Muscle layer of duodenum (tissue), 2 donors: ENCODE results near the gene DUSP5.

ENCODE experiments used
- H3K27ac ChIP-seq: one replicate; pipeline ENCODE4 v1.7.0; 2013; ENCODE audit warnings: mild to moderate bottlenecking, low read length
- H3K27me3 ChIP-seq: one replicate; pipeline ENCODE4 v1.7.0; 2013; ENCODE audit warnings: low read depth, mild to moderate bottlenecking, control low read depth, low read length
- H3K36me3 ChIP-seq, 2 donors: one replicate each; pipeline ENCODE4 v1.7.0; 2013; ENCODE audit warnings: low read length in 2 of 2, control low read depth in 1 of 2, mild to moderate bottlenecking in 1 of 2; ENCODE audit not compliant: insufficient read depth in 2 of 2, control insufficient read depth in 1 of 2
- H3K4me1 ChIP-seq, 2 donors: one replicate each; pipeline ENCODE4 v1.7.0; 2013; ENCODE audit warnings: low read length in 2 of 2, mild to moderate bottlenecking in 2 of 2, control low read depth in 1 of 2, moderate library complexity in 1 of 2; ENCODE audit not compliant: insufficient read depth in 2 of 2, control insufficient read depth in 1 of 2
- H3K4me3 ChIP-seq, 2 donors: one replicate each; pipeline ENCODE4 v1.7.0; 2013; ENCODE audit warnings: low read length in 2 of 2, low read depth in 1 of 2, mild to moderate bottlenecking in 1 of 2
- H3K9me3 ChIP-seq, 2 donors: one replicate each; pipeline ENCODE4 v1.7.0; 2013; ENCODE audit warnings: low read length in 2 of 2, control low read depth in 1 of 2, mild to moderate bottlenecking in 1 of 2; ENCODE audit not compliant: control insufficient read depth in 1 of 2
- donor health status: healthy.

DUSP5 gene

DNA sequence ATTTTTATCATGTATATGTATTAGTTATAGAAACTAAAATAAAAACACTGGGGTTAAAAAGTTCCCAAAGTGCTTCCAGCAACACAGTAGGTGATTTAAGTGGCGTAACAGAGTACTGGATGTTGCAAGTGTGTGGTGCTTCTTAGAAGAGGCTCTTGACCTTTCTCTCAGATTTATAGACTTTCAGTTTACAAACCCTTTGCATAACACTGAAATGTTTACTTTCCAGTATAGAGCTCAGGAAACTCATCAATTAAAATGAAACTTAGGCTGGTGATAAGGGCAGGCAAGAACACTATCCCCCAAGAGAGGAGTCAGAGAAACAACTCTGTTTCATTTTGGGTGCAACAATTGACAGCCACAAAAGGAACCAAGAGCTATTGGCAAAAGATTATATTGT, 42.3 kb downstream of the DUSP5 start:
- no peak overlapping the region for H3K27ac ChIP-seq
- no peaks in the 10 kb centered on the region for H3K4me1 ChIP-seq
- no peaks in the 10 kb centered on the region for H3K9me3 ChIP-seq
- no peaks in the 10 kb centered on the region for H3K27me3 ChIP-seq
- no peak overlapping the region for H3K4me3 ChIP-seq
- H3K36me3 ChIP-seq: no peaks in the 10 kb centered on the region

DNA sequence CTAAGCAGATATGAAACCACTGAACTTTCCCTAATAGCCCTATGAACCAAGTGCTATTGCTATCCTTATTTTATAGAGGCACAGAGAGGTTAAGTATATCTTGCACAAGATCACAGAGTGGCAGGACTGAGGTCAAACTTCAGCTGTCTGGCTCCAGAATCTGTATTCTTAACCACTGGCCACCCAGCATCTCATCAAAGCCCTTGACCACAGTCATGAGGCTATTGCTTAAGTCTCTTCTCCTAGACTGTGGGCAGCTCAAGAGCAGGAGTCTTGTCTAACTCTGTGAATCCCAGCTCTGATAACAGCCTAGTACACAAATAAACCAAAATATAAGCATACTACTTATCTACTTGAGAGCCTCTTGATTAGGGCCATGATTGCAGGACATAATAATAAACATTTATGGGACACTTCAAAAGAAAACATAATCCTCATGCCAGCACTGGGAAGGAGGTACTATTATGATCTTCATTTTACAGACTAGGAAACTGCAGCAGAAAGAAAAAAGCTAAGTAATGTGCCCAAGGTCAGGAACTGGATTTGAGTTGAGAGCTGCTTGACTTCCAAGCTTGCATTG, 47.3 kb downstream of the DUSP5 start:
- Histone ChIP-seq H3K36me3 (no peaks in the 10 kb centered on the region), H3K4me3 (no peak overlapping the region), H3K27me3 (no peaks in the 10 kb centered on the region), H3K9me3 (no peaks in the 10 kb centered on the region), H3K27ac (no peak overlapping the region), H3K4me1 (no peaks in the 10 kb centered on the region)

DNA sequence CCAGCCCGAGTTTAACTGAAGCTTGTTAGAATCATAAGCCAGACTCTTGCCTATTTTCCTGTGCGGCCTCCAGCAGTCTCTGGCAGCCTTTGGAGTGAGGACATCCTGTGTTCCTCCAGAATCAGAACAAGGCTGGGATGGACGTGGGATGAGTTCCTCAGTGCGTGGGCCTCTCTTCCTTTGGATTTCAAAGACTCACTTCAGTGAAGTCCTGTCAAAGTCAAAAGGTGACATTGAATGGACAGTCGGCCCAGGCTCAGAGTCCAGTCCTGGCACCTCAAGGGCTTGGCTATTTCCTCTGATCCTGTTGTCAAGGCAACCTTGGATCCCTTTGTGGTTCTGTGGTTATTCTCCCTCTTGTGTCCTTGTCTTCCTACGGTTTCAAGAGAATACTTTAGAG, 48.4 kb downstream of the DUSP5 start:
- no peak overlapping the region for H3K27ac ChIP-seq
- no peak overlapping the region for H3K4me3 ChIP-seq

DNA sequence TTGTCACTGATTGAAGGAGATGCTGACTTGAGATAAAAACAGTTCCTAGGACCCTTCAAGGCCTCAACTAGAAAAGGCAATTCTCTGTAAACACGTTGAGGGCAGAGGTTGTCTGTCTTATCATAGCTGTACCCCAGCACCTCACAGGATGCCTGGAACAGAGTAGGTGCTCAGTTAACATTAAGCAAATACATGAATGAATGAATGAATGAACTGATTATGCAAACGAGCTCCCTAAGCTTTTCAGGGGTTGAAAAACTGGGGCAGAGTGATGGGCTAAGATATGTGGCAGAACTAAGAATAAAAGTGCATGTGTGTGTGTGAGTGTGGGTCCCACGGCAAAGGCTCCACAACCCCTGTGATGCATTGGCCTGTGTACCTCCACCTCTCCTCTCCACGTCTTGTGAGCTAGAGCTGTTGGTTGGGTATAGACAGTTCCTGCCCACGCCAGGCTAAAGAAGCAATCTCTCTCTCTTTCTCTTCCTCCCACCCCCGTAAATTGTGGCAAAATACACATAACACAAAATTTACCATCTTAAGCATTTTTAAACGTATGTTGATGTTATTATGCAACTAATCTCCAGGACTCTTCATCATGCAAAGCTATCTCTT, 48.9 kb downstream of the DUSP5 start:
- Histone ChIP-seq H3K4me3 (no peak overlapping the region), H3K36me3 (no peaks in the 10 kb centered on the region), H3K4me1 (no peaks in the 10 kb centered on the region), H3K9me3 (no peaks in the 10 kb centered on the region), H3K27me3 (no peaks in the 10 kb centered on the region), H3K27ac (no peak overlapping the region)

More for the DNA sequence above, 48.4 kb downstream of the DUSP5 start:
- H3K4me1 ChIP-seq: no peaks in the 10 kb centered on the region
- no peaks in the 10 kb centered on the region for H3K9me3 ChIP-seq
- H3K27me3 ChIP-seq: no peaks in the 10 kb centered on the region
- H3K36me3 ChIP-seq: no peaks in the 10 kb centered on the region

DNA sequence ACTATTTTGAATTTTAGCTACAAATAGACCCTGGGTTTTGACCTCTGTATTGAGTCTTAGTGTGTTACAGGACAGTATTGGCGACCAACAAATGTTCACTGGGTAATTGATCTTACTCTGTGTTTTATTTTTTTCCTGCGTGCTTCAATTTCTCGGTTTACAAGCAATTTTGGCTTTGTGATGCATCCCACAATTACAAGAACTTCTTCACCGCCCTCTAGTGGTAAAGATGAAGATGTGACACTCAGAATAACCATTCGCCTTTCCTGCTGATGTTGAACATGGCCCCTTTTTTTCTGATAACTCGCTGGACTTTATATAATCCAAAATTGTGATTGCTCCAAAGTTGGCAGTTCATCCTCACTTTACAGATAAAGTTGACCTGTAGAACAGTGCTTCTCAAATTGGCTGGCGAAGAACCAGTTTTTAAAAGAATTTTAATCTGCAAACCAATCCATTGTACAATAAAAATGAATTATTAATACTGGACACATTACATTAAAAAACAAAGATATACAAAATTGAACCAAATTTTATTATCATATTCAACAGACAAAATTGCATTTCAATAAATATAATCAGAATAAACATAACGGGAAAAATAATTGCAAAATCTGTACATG, 49.5 kb downstream of the DUSP5 start:
- Histone ChIP-seq H3K36me3 (no peaks in the 10 kb centered on the region), H3K27me3 (no peaks in the 10 kb centered on the region), H3K4me3 (no peak overlapping the region), H3K27ac (no peak overlapping the region), H3K4me1 (no peaks in the 10 kb centered on the region), H3K9me3 (no peaks in the 10 kb centered on the region)

DNA sequence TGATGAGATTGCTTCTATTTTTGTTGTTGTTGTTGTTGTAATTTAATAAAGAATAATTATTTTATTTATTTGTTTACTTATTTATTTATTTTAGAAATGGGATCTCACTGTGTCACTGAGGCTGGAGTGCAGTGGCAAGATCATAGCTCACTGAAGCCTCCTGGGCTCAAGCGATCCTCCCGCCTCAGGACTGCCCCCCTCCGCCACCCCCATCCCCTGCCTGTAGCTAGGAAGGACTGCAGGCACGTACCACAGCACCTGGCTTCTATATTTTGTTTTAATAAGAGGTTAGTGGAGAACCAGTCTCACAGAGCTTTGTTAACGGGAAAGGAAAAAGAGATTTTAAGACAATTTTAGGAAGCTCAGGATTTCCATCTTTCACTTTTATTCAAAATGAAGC, 50.3 kb downstream of the DUSP5 start:
- Histone ChIP-seq H3K4me1 (no peaks in the 10 kb centered on the region), H3K27ac (no peak overlapping the region), H3K36me3 (no peaks in the 10 kb centered on the region), H3K9me3 (no peaks in the 10 kb centered on the region), H3K27me3 (no peaks in the 10 kb centered on the region), H3K4me3 (no peak overlapping the region)

DNA sequence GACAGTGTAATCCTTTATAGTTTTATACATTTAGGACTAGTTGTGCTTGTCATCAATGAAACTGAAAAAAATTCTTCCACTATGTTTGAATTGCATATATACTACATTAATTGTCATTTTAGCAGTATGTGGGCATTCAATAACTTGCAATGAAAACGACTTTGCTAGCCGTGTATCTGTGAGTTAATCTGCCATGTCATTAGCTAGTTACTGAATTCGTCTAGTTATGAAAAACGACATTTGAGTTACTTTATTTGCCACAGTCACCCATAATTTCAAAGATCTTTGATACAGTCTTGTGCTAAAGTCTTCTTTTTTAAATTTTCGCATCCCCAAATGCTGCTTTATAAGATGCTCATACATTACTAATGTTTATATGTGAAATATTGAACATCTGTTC, 51.5 kb downstream of the DUSP5 start:
- no peaks in the 10 kb centered on the region for H3K4me1 ChIP-seq
- H3K27ac ChIP-seq: no peak overlapping the region
- H3K36me3 ChIP-seq: no peaks in the 10 kb centered on the region
- H3K9me3 ChIP-seq: no peaks in the 10 kb centered on the region
- H3K27me3 ChIP-seq: no peaks in the 10 kb centered on the region
- H3K4me3 ChIP-seq: no peak overlapping the region

DNA sequence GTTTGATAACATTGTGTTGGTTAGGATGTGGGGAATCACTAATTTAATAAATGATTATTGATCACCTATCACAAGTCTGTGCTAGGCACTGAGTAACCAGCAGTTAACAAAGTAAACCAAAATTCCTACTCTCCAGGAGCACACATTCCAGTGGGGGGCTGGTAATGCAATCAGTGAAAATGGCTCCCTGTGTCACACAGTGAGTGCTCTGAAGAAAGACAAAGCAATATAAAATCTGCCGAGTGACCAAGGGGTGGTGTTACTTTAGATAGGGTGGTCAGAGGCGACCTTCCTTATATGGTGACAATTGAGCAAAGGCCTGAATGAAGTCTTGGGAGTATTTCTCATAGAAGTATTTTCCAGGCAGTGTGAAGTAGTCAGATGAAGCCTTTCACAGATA, 56.2 kb downstream of the DUSP5 start:
- Histone ChIP-seq H3K36me3 (no peaks in the 10 kb centered on the region), H3K4me1 (peaks cover 0 to 4% of the 10 kb centered on the region in 2 donors), H3K9me3 (no peaks in the 10 kb centered on the region), H3K27me3 (no peaks in the 10 kb centered on the region), H3K4me3 (no peak overlapping the region), H3K27ac (no peak overlapping the region)

DNA sequence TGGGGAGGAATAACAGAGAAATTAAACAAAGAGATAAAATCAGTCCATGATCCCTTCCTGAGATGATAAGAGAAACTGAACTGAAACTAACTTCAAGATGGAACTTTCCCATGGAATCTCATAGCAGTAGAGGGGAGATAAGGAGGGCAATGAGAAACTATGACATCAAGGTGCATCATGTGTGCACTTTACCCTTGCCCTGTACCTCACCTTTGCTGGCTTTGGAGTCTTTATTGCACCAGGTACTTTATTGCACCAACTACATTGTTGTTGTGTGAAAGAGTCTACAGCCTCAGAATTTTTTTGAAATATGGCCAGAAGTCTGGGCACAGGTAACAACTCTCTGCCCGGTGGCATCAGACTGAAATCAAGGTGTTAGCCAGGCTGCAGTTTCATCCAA, 58.6 kb downstream of the DUSP5 start:
- Histone ChIP-seq H3K27ac (no peak overlapping the region), H3K36me3 (no peaks in the 10 kb centered on the region), H3K27me3 (no peaks in the 10 kb centered on the region), H3K4me3 (no peak overlapping the region), H3K9me3 (no peaks in the 10 kb centered on the region), H3K4me1 (peaks cover 0 to 4% of the 10 kb centered on the region in 2 donors)

DNA sequence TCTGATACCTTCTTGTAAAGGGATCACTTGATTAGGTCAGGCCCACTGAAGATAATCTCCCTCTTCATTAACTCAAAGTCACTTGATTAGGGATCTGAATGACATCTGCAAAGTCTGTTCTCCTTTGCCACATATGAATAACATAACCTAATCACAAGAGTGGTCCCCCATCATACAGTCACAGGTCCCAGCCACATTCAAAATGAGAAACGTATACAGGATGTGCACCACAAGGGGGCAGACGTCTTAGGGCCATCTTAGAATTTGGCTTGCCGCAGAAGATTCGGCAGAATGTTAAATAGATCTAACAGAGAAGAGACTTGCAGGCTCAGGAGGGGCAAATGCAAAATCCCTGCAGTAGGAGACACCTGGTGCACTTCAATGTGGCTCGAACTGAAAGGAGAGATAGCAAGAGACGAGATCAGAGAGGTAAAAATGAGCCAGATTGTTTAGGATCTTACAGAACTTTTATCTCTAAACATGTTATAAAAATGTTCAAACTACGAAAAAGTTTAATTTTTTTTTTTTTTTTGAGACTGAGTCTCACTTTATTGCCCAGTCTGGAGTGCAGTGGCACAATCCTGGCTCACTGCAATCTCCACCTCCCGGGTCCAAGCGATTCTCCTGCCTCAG, 59.4 kb downstream of the DUSP5 start:
- Histone ChIP-seq H3K27me3 (no peaks in the 10 kb centered on the region), H3K9me3 (no peaks in the 10 kb centered on the region), H3K27ac (no peak overlapping the region)

DNA sequence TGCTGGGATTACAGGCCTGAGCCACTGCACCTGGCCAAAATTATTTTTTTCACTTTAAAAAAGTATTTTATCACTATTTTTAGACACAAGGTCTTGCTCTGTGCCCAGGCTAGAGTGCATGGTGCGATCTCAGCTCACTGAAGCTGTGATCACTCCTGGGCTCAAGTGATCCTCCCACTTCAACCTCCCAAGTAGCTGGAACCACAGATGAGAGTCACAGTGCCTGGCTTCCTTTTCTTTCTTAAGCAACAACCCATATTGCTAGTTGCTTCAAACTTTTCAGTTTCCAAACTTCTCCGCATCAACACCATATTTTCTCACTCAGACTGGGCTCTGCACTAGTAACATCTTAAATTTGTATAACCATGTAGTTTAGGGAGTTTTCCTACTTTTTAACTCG, 60.3 kb downstream of the DUSP5 start:
- peaks cover 0 to 4% of the 10 kb centered on the region in 2 donors for H3K4me1 ChIP-seq
- H3K36me3 ChIP-seq: no peaks in the 10 kb centered on the region
- H3K27me3 ChIP-seq: no peaks in the 10 kb centered on the region
- H3K4me3 ChIP-seq: no peak overlapping the region
- H3K27ac ChIP-seq: no peak overlapping the region
- no peaks in the 10 kb centered on the region for H3K9me3 ChIP-seq

More for the DNA sequence above, 59.4 kb downstream of the DUSP5 start:
- H3K4me1 ChIP-seq: peaks cover 0 to 4% of the 10 kb centered on the region in 2 donors
- H3K36me3 ChIP-seq: no peaks in the 10 kb centered on the region
- no peak overlapping the region for H3K4me3 ChIP-seq
